H9 (cell line): ENCODE measurements around the gene IRAK1. TPM values are rescaled to one million over a fixed set of nuclear protein-coding genes. Genes with fewer than 3 reads are reported as not detected.

Experiments
- DNase-seq: peaks from one replicate; pipeline ENCODE4 v3.0.0-alpha.2; 2017
- H2AFZ ChIP-seq: one replicate; pipeline ENCODE4 v1.6.1; 2013; ENCODE audit warnings: mild to moderate bottlenecking, low read length, control low read depth, moderate library complexity
- H2AK5ac ChIP-seq: 2 replicates; pipeline ENCODE4 v1.6.1; 2013; ENCODE audit warnings: low read length, control low read depth, mixed read lengths; ENCODE audit not compliant: insufficient read length
- H2BK120ac ChIP-seq: one replicate; pipeline ENCODE4 v1.6.1; 2013; ENCODE audit warnings: low read depth, mild to moderate bottlenecking, low read length, control low read depth, inconsistent platforms; ENCODE audit not compliant: poor library complexity, severe bottlenecking
- H2BK12ac ChIP-seq: 2 replicates; pipeline ENCODE4 v1.6.1; 2013; ENCODE audit warnings: low read length, control low read depth, mixed read lengths, low read depth; ENCODE audit not compliant: insufficient read length
- H2BK15ac ChIP-seq: 2 replicates; pipeline ENCODE4 v1.6.1; 2013; ENCODE audit warnings: low read depth, low read length, control low read depth
- H2BK20ac ChIP-seq: one replicate; pipeline ENCODE4 v1.6.1; 2013; ENCODE audit warnings: low read depth, mild to moderate bottlenecking, low read length, control low read depth, inconsistent platforms; ENCODE audit not compliant: poor library complexity, severe bottlenecking
- H2BK5ac ChIP-seq: 2 replicates; pipeline ENCODE4 v1.6.1; 2013; ENCODE audit warnings: low read length, control low read depth, mixed read lengths; ENCODE audit not compliant: insufficient read length
- H3K14ac ChIP-seq: 2 replicates; pipeline ENCODE4 v1.6.1; 2013; ENCODE audit warnings: low read length, control low read depth; ENCODE audit not compliant: insufficient read depth
- H3K18ac ChIP-seq: 2 replicates; pipeline ENCODE4 v1.6.1; 2013; ENCODE audit warnings: low read depth, mild to moderate bottlenecking, mixed read lengths, low read length, control low read depth; ENCODE audit not compliant: insufficient read length
- H3K23ac ChIP-seq: 2 replicates; pipeline ENCODE4 v1.6.1; 2013; ENCODE audit warnings: low read length, control low read depth, mixed read lengths, low read depth; ENCODE audit not compliant: insufficient read length
- H3K23me2 ChIP-seq: 2 replicates; pipeline ENCODE4 v1.6.1; 2013; ENCODE audit warnings: low read depth, mild to moderate bottlenecking, mixed read lengths, low read length, control low read depth; ENCODE audit not compliant: insufficient read length, poor library complexity, severe bottlenecking
- H3K27ac ChIP-seq: 2 replicates; pipeline ENCODE4 v1.5.1; 2013; ENCODE audit warnings: low read length, control low read depth, mixed read lengths, low read depth; ENCODE audit not compliant: insufficient read length
- H3K27me3 ChIP-seq: 2 replicates; pipeline ENCODE4 v1.6.1; 2013; ENCODE audit warnings: low read length, control low read depth, inconsistent platforms; ENCODE audit not compliant: insufficient read depth
- H3K4ac ChIP-seq: 2 replicates; pipeline ENCODE4 v1.6.1; 2013; ENCODE audit warnings: low read depth, mild to moderate bottlenecking, control low read depth, inconsistent platforms, low read length, moderate library complexity
- H3K4me1 ChIP-seq: 2 replicates; pipeline ENCODE4 v1.6.1; 2013; ENCODE audit warnings: low read length, control low read depth, inconsistent platforms; ENCODE audit not compliant: insufficient read depth
- H3K4me2 ChIP-seq: 2 replicates; pipeline ENCODE4 v1.6.1; 2013; ENCODE audit warnings: low read length, control low read depth, mixed read lengths; ENCODE audit not compliant: insufficient read length, insufficient read depth
- H3K56ac ChIP-seq: 2 replicates; pipeline ENCODE4 v1.6.1; 2013; ENCODE audit warnings: low read depth, mild to moderate bottlenecking, mixed read lengths, low read length, control low read depth; ENCODE audit not compliant: insufficient read length
- H3K79me1 ChIP-seq: 2 replicates; pipeline ENCODE4 v1.6.1; 2013; ENCODE audit warnings: low read depth, mild to moderate bottlenecking, moderate library complexity, low read length, control low read depth, inconsistent platforms; ENCODE audit not compliant: insufficient read depth, poor library complexity, severe bottlenecking
- H3K79me2 ChIP-seq: 2 replicates; pipeline ENCODE4 v1.6.1; 2013; ENCODE audit warnings: low read length, control low read depth, inconsistent platforms; ENCODE audit not compliant: insufficient read depth
- H3K9ac ChIP-seq: 2 replicates; pipeline ENCODE4 v1.6.1; 2013; ENCODE audit warnings: low read length, control low read depth, mixed read lengths; ENCODE audit not compliant: insufficient read length; ENCODE audit errors: extremely low read depth
- H3K9me3 ChIP-seq: one replicate; pipeline ENCODE4 v1.6.1; 2013; ENCODE audit warnings: low read depth, low read length, inconsistent platforms; ENCODE audit not compliant: control insufficient read depth
- H3T11ph ChIP-seq: one replicate; pipeline ENCODE4 v1.6.1; 2013; ENCODE audit warnings: mild to moderate bottlenecking, low read length, control low read depth, inconsistent platforms
- H4K20me1 ChIP-seq: one replicate; pipeline ENCODE4 v1.6.1; 2013; ENCODE audit not compliant: control insufficient read depth, insufficient read length, insufficient read depth
- H4K5ac ChIP-seq: 2 replicates; pipeline ENCODE4 v1.6.1; 2013; ENCODE audit warnings: low read depth, mild to moderate bottlenecking, mixed read lengths, low read length, control low read depth; ENCODE audit not compliant: insufficient read length
- H4K8ac ChIP-seq: replicated peaks from 2 replicates; pipeline ENCODE4 v1.6.1; 2013; ENCODE audit warnings: low read length, control low read depth, mixed read lengths, low read depth; ENCODE audit not compliant: insufficient read length
- H4K91ac ChIP-seq: 2 replicates; pipeline ENCODE4 v1.6.1; 2013; ENCODE audit warnings: low read depth, mild to moderate bottlenecking, moderate library complexity, mixed read lengths, low read length, control low read depth; ENCODE audit not compliant: insufficient read length
- H3K27ac Mint-ChIP-seq, 3 experiments: 2 replicates in 2 of 3; 3 replicates in 1 of 3; pipeline ENCODE4 v1.8.0; 2020 to 2021; ENCODE audit warnings: mixed read lengths in 3 of 3, mild to moderate bottlenecking in 1 of 3, moderate library complexity in 1 of 3
- H3K27me3 Mint-ChIP-seq: 2 replicates; pipeline ENCODE4 v1.8.0; 2021; ENCODE audit warnings: low read depth, mild to moderate bottlenecking, moderate library complexity, mixed read lengths
- H3K36me3 Mint-ChIP-seq, 3 experiments: 2 replicates in 2 of 3; 3 replicates in 1 of 3; pipeline ENCODE4 v1.8.0; 2020 to 2021; ENCODE audit warnings: low read depth in 3 of 3, mixed read lengths in 3 of 3; ENCODE audit not compliant: insufficient read depth in 1 of 3
- H3K4me1 Mint-ChIP-seq, 2 experiments: 2 replicates each; pipeline ENCODE4 v1.8.0; 2020; ENCODE audit warnings: mixed read lengths in 2 of 2
- H3K4me3 Mint-ChIP-seq, 2 experiments: 2 replicates in 1 of 2; 3 replicates in 1 of 2; pipeline ENCODE4 v1.8.0; 2020 to 2021; ENCODE audit warnings: mild to moderate bottlenecking in 2 of 2, mixed read lengths in 2 of 2, moderate library complexity in 1 of 2
- H3K9me3 Mint-ChIP-seq, 2 experiments: 2 replicates in 1 of 2; 3 replicates in 1 of 2; pipeline ENCODE4 v1.8.0; 2020; ENCODE audit warnings: mild to moderate bottlenecking in 2 of 2, mixed read lengths in 2 of 2, moderate library complexity in 1 of 2
- WGBS: extraction: QIAGEN DNeasy Blood & Tissue Kit; methylation state at CpG from one replicate; pipeline ENCODE4 v1.1.7; 2013; ENCODE audit warnings: missing lambda C conversion rate, low lambda C conversion rate, mixed read lengths; ENCODE audit not compliant: insufficient read length; ENCODE audit errors: extremely low coverage; 5-methylcytosine and 5-hydroxymethylcytosine counted together
- total RNA-seq: library from RNA; stranded (reverse); gene quantifications from 2 replicates; pipeline ENCODE4 v1.2.1, GENCODE V29; 2021
- TF ChIP-seq, protein P1 (sequence below): fragments of 200-600 bp; sonication (generic); conservative IDR thresholded peaks from 3 replicates; pipeline ENCODE4 v1.8.0; 2021; ENCODE audit warnings: antibody characterized with exemption, mild to moderate bottlenecking

Gene IRAK1
- total RNA-seq, 1 experiment from 2014 or later, result 98.4 TPM

DNA sequence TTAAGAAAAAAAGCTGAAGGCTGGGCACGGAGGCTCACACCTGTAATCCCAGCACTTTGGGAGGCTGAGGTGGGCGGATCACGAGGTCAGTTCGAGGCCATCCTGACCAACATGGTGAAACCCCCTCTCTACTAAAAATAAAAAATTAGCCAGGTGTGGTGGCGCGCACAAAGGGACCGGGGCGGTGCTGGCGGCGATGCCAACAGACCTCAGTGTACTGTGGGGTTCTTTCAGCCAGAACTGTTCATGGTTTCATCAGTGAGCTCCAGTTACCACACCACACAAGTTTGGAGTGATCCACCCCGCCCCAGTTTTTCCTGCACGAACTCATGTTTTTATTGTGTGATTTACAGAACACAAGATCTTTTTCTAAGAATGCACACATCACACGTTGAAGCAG, 21.2 kb upstream of the IRAK1 start:
- Histone ChIP-seq H3K56ac (no peak overlapping the region), H4K8ac (no peak overlapping the region), H3K27me3 (no peaks in the 10 kb centered on the region), H3K79me1 (no peaks in the 10 kb centered on the region), H2BK15ac (no peak overlapping the region), H3K4me1 (no peaks in the 10 kb centered on the region; the same call in 1 of the 2 replicates), H2AK5ac (no peak overlapping the region), H3K4ac (no peak overlapping the region), H2BK12ac (no peak overlapping the region), H2BK20ac (no peak overlapping the region), H4K5ac (no peak overlapping the region), H3K18ac (no peak overlapping the region), H3K27ac (no peak overlapping the region), H4K20me1 (no peaks in the 10 kb centered on the region), H2AFZ (no peak overlapping the region), H3K23me2 (no peaks in the 10 kb centered on the region), H4K91ac (no peak overlapping the region), H3K9me3 (peaks cover 31% of the 10 kb centered on the region), H3T11ph (no peak overlapping the region), H3K14ac (no peak overlapping the region), H3K9ac (no peak overlapping the region), H2BK120ac (no peak overlapping the region), H3K23ac (no peak overlapping the region), H3K79me2 (no peaks in the 10 kb centered on the region; the same call in 1 of the 2 replicates), H2BK5ac (no peak overlapping the region), H3K4me2 (no peak overlapping the region)
- TF ChIP-seq, protein P1, sequence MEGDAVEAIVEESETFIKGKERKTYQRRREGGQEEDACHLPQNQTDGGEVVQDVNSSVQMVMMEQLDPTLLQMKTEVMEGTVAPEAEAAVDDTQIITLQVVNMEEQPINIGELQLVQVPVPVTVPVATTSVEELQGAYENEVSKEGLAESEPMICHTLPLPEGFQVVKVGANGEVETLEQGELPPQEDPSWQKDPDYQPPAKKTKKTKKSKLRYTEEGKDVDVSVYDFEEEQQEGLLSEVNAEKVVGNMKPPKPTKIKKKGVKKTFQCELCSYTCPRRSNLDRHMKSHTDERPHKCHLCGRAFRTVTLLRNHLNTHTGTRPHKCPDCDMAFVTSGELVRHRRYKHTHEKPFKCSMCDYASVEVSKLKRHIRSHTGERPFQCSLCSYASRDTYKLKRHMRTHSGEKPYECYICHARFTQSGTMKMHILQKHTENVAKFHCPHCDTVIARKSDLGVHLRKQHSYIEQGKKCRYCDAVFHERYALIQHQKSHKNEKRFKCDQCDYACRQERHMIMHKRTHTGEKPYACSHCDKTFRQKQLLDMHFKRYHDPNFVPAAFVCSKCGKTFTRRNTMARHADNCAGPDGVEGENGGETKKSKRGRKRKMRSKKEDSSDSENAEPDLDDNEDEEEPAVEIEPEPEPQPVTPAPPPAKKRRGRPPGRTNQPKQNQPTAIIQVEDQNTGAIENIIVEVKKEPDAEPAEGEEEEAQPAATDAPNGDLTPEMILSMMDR, result no peak
- DNase-seq, result no peak
- Mint-ChIP-seq H3K36me3 (peaks cover 13 to 29% (median 23%) of the 10 kb centered on the region in 3 experiments), H3K4me1 (peaks cover 27 to 34% of the 10 kb centered on the region in 2 experiments), H3K4me3 (no peak overlapping the region), H3K27me3 (no peaks in the 10 kb centered on the region), H3K27ac (no peak overlapping the region), H3K9me3 (peaks cover 67 to 83% of the 10 kb centered on the region in 2 experiments)
- WGBS, result no CpG with 5 or more reads among the region's 13 CpGs
